ENCODE measurements around the gene BANK1. TPM values are rescaled to one million over a fixed set of nuclear protein-coding genes. Genes with fewer than 3 reads are reported as not detected.

Gene BANK1
- total RNA-seq, 2 donors from 2014 or later = 0.53 to 0.57 TPM

GRCh38 chr4:102120846-102121245 is 330.3 kb downstream of the BANK1 start:
- Histone ChIP-seq H3K9ac (ENCODE audit: extremely low read depth, low read length, poor library complexity, severe bottlenecking) (no peak overlapping the region), H3K36me3 (ENCODE audit: control insufficient read depth, insufficient read depth, low read length) (no peaks in the 10 kb centered on the region), H3K27ac (ENCODE audit: low read depth, low read length) (no peak overlapping the region), H3K27me3 (ENCODE audit: control insufficient read depth, insufficient read depth, low read length, poor library complexity, severe bottlenecking) (no peaks in the 10 kb centered on the region), H3K9me3 (ENCODE audit: control insufficient read depth, low read length) (peaks cover 11% of the 10 kb centered on the region), H3K4me3 (ENCODE audit: low read length) (no peak overlapping the region), H3K4me1 (ENCODE audit: control insufficient read depth, insufficient read depth, low read length) (no peaks in the 10 kb centered on the region)
- H3K4me3 Mint-ChIP-seq = no peak overlapping the region
- DNase-seq = no peak
- no peaks in the 10 kb centered on the region for H3K4me1 Mint-ChIP-seq
- no peak for TF ChIP-seq CTCF (conservative IDR thresholded peaks at IDR 0.05)
- peaks cover 25% of the 10 kb centered on the region for H3K9me3 Mint-ChIP-seq
- H3K27ac Mint-ChIP-seq = no peak overlapping the region
- H3K27me3 Mint-ChIP-seq (ENCODE audit: insufficient read depth) = no peaks in the 10 kb centered on the region
- peaks cover 2% of the 10 kb centered on the region for H3K36me3 Mint-ChIP-seq (ENCODE audit: low read depth)

All from endodermal cell (in vitro differentiated cells).